ENCODE data around the gene STAT6. TPM values are rescaled to one million over a fixed set of nuclear protein-coding genes. Genes with fewer than 3 reads are reported as not detected.
A peak's percentile ranks its signal among the peaks of the same experiment; 100 is the strongest.

The STAT6 gene
- total and polyA plus RNA-seq, 4 experiments from 2014 or later, result 78.4 to 424 (median 245) TPM

- H3K9me3 ChIP-seq (ENCODE audit: control insufficient read depth in 1 of 2, low read length in 2 of 2), result no peaks in the 10 kb centered on the region
- DNase-seq, result no peak
- no peak overlapping the region for H3K4me3 ChIP-seq (ENCODE audit: low read length in 2 of 2)
- Mint-ChIP-seq H3K27me3 (no peaks in the 10 kb centered on the region), H3K9me3 (peaks cover 0 to 3% (median 0%) of the 10 kb centered on the region in 8 donors), H3K36me3 (peaks cover 37 to 75% of the 10 kb centered on the region in 2 donors), H3K4me1 (peaks cover 4 to 17% (median 8%) of the 10 kb centered on the region in 4 donors), H3K27ac (peak overlapping the region in 6 of 7 donors; percentile 17 to 88 (median 64)), H3K4me3 (no peak overlapping the region)
- no peak overlapping the region for H3K27ac ChIP-seq (ENCODE audit: low read depth, low read length)
- ChIA-PET CTCF (ENCODE audit: partially characterized antibody) (interaction anchor here (1.1 to 4.4 kb wide), 6 partner anchors 9 to 37 kb away, joined by 5 to 29 read pairs (median 7); partner anchors contain the start of gene STAT6), POLR2A (ENCODE audit: partially characterized antibody) (interaction anchor here (1.1 to 17.6 kb wide), 4 partner anchors 9 to 30 kb away, joined by 3 to 622 read pairs (median 28); partner anchors contain the start of genes NAB2, NEMP1 and STAT6)
- H3K4me1 ChIP-seq (ENCODE audit: insufficient read depth, low read length), result peaks cover 17% of the 10 kb centered on the region
- peaks cover 56% of the 10 kb centered on the region for H3K36me3 ChIP-seq (ENCODE audit: insufficient read depth, low read length)
- no peaks in the 10 kb centered on the region for H3K27me3 ChIP-seq (ENCODE audit: insufficient read depth, low read length)
- intact Hi-C loops (cut with micrococcal nuclease), result no loop called here
Measured at GRCh38 chr12:57099047-57099714, 12.0 kb downstream of the STAT6 start.

GRCh38 chr12:57098546-57098945 is 12.6 kb downstream of the STAT6 start:
- Mint-ChIP-seq H3K4me1 (peaks cover 5 to 21% (median 12%) of the 10 kb centered on the region in 4 donors), H3K27me3 (no peaks in the 10 kb centered on the region), H3K36me3 (peaks cover 37 to 72% of the 10 kb centered on the region in 2 donors), H3K27ac (peak overlapping the region in 4 of 7 donors; percentile 36 to 72 (median 51)), H3K9me3 (peaks cover 0 to 3% (median 0%) of the 10 kb centered on the region in 8 donors), H3K4me3 (no peak overlapping the region)
- H3K9me3 ChIP-seq (ENCODE audit: control insufficient read depth in 1 of 2, low read length in 2 of 2), result no peaks in the 10 kb centered on the region
- intact Hi-C loops (cut with micrococcal nuclease), result no loop called here
- no peaks in the 10 kb centered on the region for H3K27me3 ChIP-seq (ENCODE audit: insufficient read depth, low read length)
- H3K27ac ChIP-seq (ENCODE audit: low read depth, low read length), result no peak overlapping the region
- H3K4me3 ChIP-seq (ENCODE audit: low read length in 2 of 2), result no peak overlapping the region
- CTCF ChIA-PET (ENCODE audit: partially characterized antibody), result interaction anchor here (1.0 to 4.4 kb wide), 7 partner anchors 8 to 36 kb away, joined by 3 to 29 read pairs (median 6); partner anchors contain the start of gene STAT6
- DNase-seq, result no peak
- peaks cover 24% of the 10 kb centered on the region for H3K4me1 ChIP-seq (ENCODE audit: insufficient read depth, low read length)
- H3K36me3 ChIP-seq (ENCODE audit: insufficient read depth, low read length), result peaks cover 51% of the 10 kb centered on the region
- POLR2A ChIA-PET (ENCODE audit: partially characterized antibody), result interaction anchor here (3.6 to 17.6 kb wide), 3 partner anchors 9 to 20 kb away, joined by 22 to 622 read pairs (median 33); partner anchors contain the start of genes NAB2, NEMP1 and STAT6

- intact Hi-C loops (cut with micrococcal nuclease), result no loop called here
- DNase-seq, result no peak
- peaks cover 34% of the 10 kb centered on the region for H3K4me1 ChIP-seq (ENCODE audit: insufficient read depth, low read length)
- no peaks in the 10 kb centered on the region for H3K27me3 ChIP-seq (ENCODE audit: insufficient read depth, low read length)
- no peaks in the 10 kb centered on the region for H3K27me3 Mint-ChIP-seq
- POLR2A ChIA-PET (ENCODE audit: partially characterized antibody), result interaction anchor here (1.3 to 17.6 kb wide), 3 partner anchors 9 to 19 kb away, joined by 3 to 622 read pairs (median 33); partner anchors contain the start of genes NAB2, NEMP1 and STAT6
- no peaks in the 10 kb centered on the region for H3K9me3 ChIP-seq (ENCODE audit: control insufficient read depth in 1 of 2, low read length in 2 of 2)
- peak overlapping the region in 2 of 7 donors; percentile 15 to 62 for H3K27ac Mint-ChIP-seq
- H3K9me3 Mint-ChIP-seq, result peaks cover 0 to 3% (median 0%) of the 10 kb centered on the region in 8 donors
- peaks cover 13 to 32% (median 21%) of the 10 kb centered on the region in 4 donors for H3K4me1 Mint-ChIP-seq
- H3K4me3 ChIP-seq (ENCODE audit: low read length in 2 of 2), result no peak overlapping the region
- peaks cover 55% of the 10 kb centered on the region for H3K36me3 ChIP-seq (ENCODE audit: insufficient read depth, low read length)
- no peak overlapping the region for H3K4me3 Mint-ChIP-seq
- H3K36me3 Mint-ChIP-seq, result peaks cover 37 to 78% of the 10 kb centered on the region in 2 donors
- no peak overlapping the region for H3K27ac ChIP-seq (ENCODE audit: low read depth, low read length)
- CTCF ChIA-PET (ENCODE audit: partially characterized antibody), result interaction anchor here (1.1 to 4.4 kb wide), 4 partner anchors 10 to 29 kb away, joined by 4 to 29 read pairs (median 9); partner anchors contain the start of gene STAT6
Measured at GRCh38 chr12:57097554-57097835, 13.7 kb downstream of the STAT6 start.

- peak overlapping the region in 4 of 7 donors; percentile 4 to 81 (median 35) for H3K27ac Mint-ChIP-seq
- Histone ChIP-seq H3K9me3 (ENCODE audit: control insufficient read depth in 1 of 2, low read length in 2 of 2) (no peaks in the 10 kb centered on the region), H3K4me3 (ENCODE audit: low read length in 2 of 2) (no peak overlapping the region), H3K36me3 (ENCODE audit: insufficient read depth, low read length) (peaks cover 55% of the 10 kb centered on the region), H3K4me1 (ENCODE audit: insufficient read depth, low read length) (peaks cover 34% of the 10 kb centered on the region), H3K27me3 (ENCODE audit: insufficient read depth, low read length) (no peaks in the 10 kb centered on the region), H3K27ac (ENCODE audit: low read depth, low read length) (no peak overlapping the region)
- intact Hi-C loops (cut with micrococcal nuclease), result no loop called here
- H3K4me1 Mint-ChIP-seq, result peaks cover 13 to 36% (median 23%) of the 10 kb centered on the region in 4 donors
- H3K9me3 Mint-ChIP-seq, result peaks cover 0 to 3% (median 0%) of the 10 kb centered on the region in 8 donors
- DNase-seq, result no peak
- peaks cover 37 to 74% of the 10 kb centered on the region in 2 donors for H3K36me3 Mint-ChIP-seq
- H3K4me3 Mint-ChIP-seq, result no peak overlapping the region
- no peaks in the 10 kb centered on the region for H3K27me3 Mint-ChIP-seq
- POLR2A ChIA-PET (ENCODE audit: partially characterized antibody), result interaction anchor here (1.3 to 17.6 kb wide), 4 partner anchors 9 to 18 kb away, joined by 3 to 622 read pairs (median 24); partner anchors contain the start of genes NAB2, NEMP1 and STAT6
- CTCF ChIA-PET (ENCODE audit: partially characterized antibody), result interaction anchor here (1.5 to 11.0 kb wide), 5 partner anchors 10 to 28 kb away, joined by 3 to 184 read pairs (median 12); partner anchors contain the start of gene STAT6
Measured at GRCh38 chr12:57096748-57097553, 14.2 kb downstream of the STAT6 start.

GRCh38 chr12:57096099-57096572 is 15.0 kb downstream of the STAT6 start:
- H3K4me1 ChIP-seq (ENCODE audit: insufficient read depth, low read length), result peaks cover 42% of the 10 kb centered on the region
- Mint-ChIP-seq H3K27me3 (no peaks in the 10 kb centered on the region), H3K27ac (peak overlapping the region in 5 of 7 donors; percentile 18 to 88 (median 55)), H3K4me3 (no peak overlapping the region), H3K36me3 (peaks cover 37 to 75% of the 10 kb centered on the region in 2 donors), H3K9me3 (peaks cover 0 to 3% (median 0%) of the 10 kb centered on the region in 8 donors), H3K4me1 (peaks cover 14 to 43% (median 28%) of the 10 kb centered on the region in 4 donors)
- no peaks in the 10 kb centered on the region for H3K9me3 ChIP-seq (ENCODE audit: control insufficient read depth in 1 of 2, low read length in 2 of 2)
- peaks cover 57% of the 10 kb centered on the region for H3K36me3 ChIP-seq (ENCODE audit: insufficient read depth, low read length)
- no peak for DNase-seq
- H3K4me3 ChIP-seq (ENCODE audit: low read length in 2 of 2), result no peak overlapping the region
- POLR2A ChIA-PET (ENCODE audit: partially characterized antibody), result interaction anchor here (0.9 to 17.6 kb wide), 5 partner anchors 8 to 32 kb away, joined by 3 to 622 read pairs (median 16); partner anchors contain the start of genes LRP1, NAB2, NEMP1 and STAT6
- CTCF ChIA-PET (ENCODE audit: partially characterized antibody), result interaction anchor here (0.8 to 11.0 kb wide), 6 partner anchors 11 to 523 kb away, joined by 3 to 184 read pairs (median 4); partner anchors contain the start of gene STAT6
- no peak overlapping the region for H3K27ac ChIP-seq (ENCODE audit: low read depth, low read length)
- intact Hi-C loops (cut with micrococcal nuclease), result no loop called here
- H3K27me3 ChIP-seq (ENCODE audit: insufficient read depth, low read length), result no peaks in the 10 kb centered on the region

GRCh38 chr12:57095440-57095839 is 15.7 kb downstream of the STAT6 start:
- H3K4me3 Mint-ChIP-seq, result no peak overlapping the region
- Histone ChIP-seq H3K27ac (ENCODE audit: low read depth, low read length) (no peak overlapping the region), H3K9me3 (ENCODE audit: control insufficient read depth in 1 of 2, low read length in 2 of 2) (no peaks in the 10 kb centered on the region), H3K4me3 (ENCODE audit: low read length in 2 of 2) (no peak overlapping the region), H3K36me3 (ENCODE audit: insufficient read depth, low read length) (peaks cover 57% of the 10 kb centered on the region), H3K27me3 (ENCODE audit: insufficient read depth, low read length) (no peaks in the 10 kb centered on the region), H3K4me1 (ENCODE audit: insufficient read depth, low read length) (peaks cover 49% of the 10 kb centered on the region)
- peak in 1 of 5 donors; percentile 10 for DNase-seq
- intact Hi-C loops (cut with micrococcal nuclease), result no loop called here
- H3K27me3 Mint-ChIP-seq, result no peaks in the 10 kb centered on the region
- peaks cover 36 to 73% of the 10 kb centered on the region in 2 donors for H3K36me3 Mint-ChIP-seq
- H3K27ac Mint-ChIP-seq, result peak overlapping the region in 5 of 7 donors; percentile 42 to 85 (median 55)
- CTCF ChIA-PET (ENCODE audit: partially characterized antibody), result interaction anchor here (0.8 to 11.0 kb wide), 5 partner anchors 12 to 522 kb away, joined by 3 to 184 read pairs (median 6); partner anchors contain the start of gene STAT6
- POLR2A ChIA-PET (ENCODE audit: partially characterized antibody), result interaction anchor here (0.9 to 17.6 kb wide), 4 partner anchors 13 to 32 kb away, joined by 3 to 622 read pairs (median 10); partner anchors contain the start of genes LRP1, NEMP1 and STAT6
- peaks cover 19 to 50% (median 35%) of the 10 kb centered on the region in 4 donors for H3K4me1 Mint-ChIP-seq
- H3K9me3 Mint-ChIP-seq, result peaks cover 0 to 3% (median 0%) of the 10 kb centered on the region in 8 donors
